OCI-LY1 (cell line): Measurements from ENCODE around the gene HCN4.

ENCODE experiments used
- CTCF ChIP-seq: fragments of 200-600 bp; sonication (generic), shearing (Covaris generic); IDR thresholded peaks from 2 replicates; pipeline ENCODE4 v1.5.1; 2017; ENCODE audit warnings: mild to moderate bottlenecking, antibody characterized with exemption, low read length, moderate library complexity, mixed read lengths
- EZH2 ChIP-seq: fragments of 200-600 bp; sonication (generic), shearing (Covaris generic); IDR thresholded peaks from 2 replicates; pipeline ENCODE4 v1.8.0; 2017; ENCODE audit warnings: borderline replicate concordance, mixed run types, mild to moderate bottlenecking, antibody characterized with exemption, low read length, moderate library complexity, mixed read lengths

GRCh38 chr15:73282567-73283365 lies 86.0 kb downstream of the HCN4 start:
- TF ChIP-seq CTCF, result no peak
- TF ChIP-seq EZH2, result no peak
